K562 (cell line): Measurements from ENCODE around the gene ACTN4. TPM values are rescaled to one million over a fixed set of nuclear protein-coding genes. Genes with fewer than 3 reads are reported as not detected.
A peak's percentile ranks its signal among the peaks of the same experiment; 100 is the strongest.

Experiments
- ATAC-seq: fragments of 200-7000 bp; cut with Tn5 transposase; 3 replicates; pipeline ENCODE4 v1.9.1; 2020; ENCODE audit warnings: moderate library complexity
- BruUV-seq: library from RNA; stranded (reverse); fragments of 400-500 nt; replicated peaks from 2 replicates; lab custom pipeline; 2021; lab: Mats Ljungman, UMichigan
- CTCF ChIA-PET: fragments of 300-600 bp; formaldehyde crosslinking; extraction: SDS; loops from one replicate; lab custom pipeline; 2021; ENCODE audit warnings: low intra/inter-chr PET ratio; lab: Yijun Ruan, JAX
- POLR2A ChIA-PET: fragments of 300-600, 350-650 bp; sonication (Branson Sonifier 250); formaldehyde crosslinking; extraction: SDS; loops from one replicate; lab custom pipeline; 2021; ENCODE audit warnings: antibody characterized with exemption, inconsistent platforms; lab: Yijun Ruan, JAX
- DNase-seq, 4 experiments: peaks; one replicate each; pipeline versions ENCODE4 v3.0.0 to v3.0.0-alpha.2; 2011 to 2018; ENCODE audit warnings: low spot score in 3 of 4, mixed read lengths in 3 of 4; ENCODE audit errors: extremely low read depth in 1 of 4
- FAIRE-seq: peaks from 2 replicates; lab custom pipeline; 2011; peaks lifted over from hg19 to GRCh38; lab: Jason Lieb, UNC
- H2AFZ ChIP-seq: 2 replicates; pipeline ENCODE4 v1.6.0; 2011; ENCODE audit warnings: low read depth, low read length, control low read depth, inconsistent platforms
- H3K27ac ChIP-seq: fragments of 200-600 bp; 3 replicates; pipeline ENCODE4 v1.8.0; 2011; ENCODE audit warnings: low read depth, mild to moderate bottlenecking, control low read depth, inconsistent platforms, low read length, moderate library complexity, mixed read lengths; ENCODE audit errors: extremely low read depth
- H3K27me3 ChIP-seq, 2 experiments: fragments of 300-600 bp in 1 of 2; 2 replicates in 1 of 2; 3 replicates in 1 of 2; pipeline versions ENCODE4 v1.6.0 to v1.8.0; 2011; ENCODE audit warnings: inconsistent platforms in 2 of 2, low read length in 2 of 2, mild to moderate bottlenecking in 1 of 2, mixed read lengths in 1 of 2, moderate library complexity in 1 of 2; ENCODE audit not compliant: control insufficient read depth in 2 of 2, insufficient read depth in 2 of 2
- H3K36me3 ChIP-seq: fragments of 300-600 bp; 3 replicates; pipeline ENCODE4 v1.8.0; 2011; ENCODE audit warnings: mild to moderate bottlenecking, low read length, inconsistent platforms; ENCODE audit not compliant: control insufficient read depth, insufficient read depth
- H3K4me1 ChIP-seq, 2 experiments: fragments of 200-600 bp in 1 of 2; replicated peaks in 1 of 2; 2 replicates in 1 of 2; 3 replicates in 1 of 2; pipeline versions ENCODE4 v1.5.1 to v1.8.0; 2011; ENCODE audit warnings: inconsistent platforms in 2 of 2, low read length in 2 of 2, mild to moderate bottlenecking in 1 of 2, mixed read lengths in 1 of 2, moderate library complexity in 1 of 2; ENCODE audit not compliant: control insufficient read depth in 2 of 2, insufficient read depth in 2 of 2
- H3K4me2 ChIP-seq: 2 replicates; pipeline ENCODE4 v1.6.1; 2011; ENCODE audit warnings: low read length, control low read depth, inconsistent platforms, mixed read lengths; ENCODE audit not compliant: insufficient read depth
- H3K4me3 ChIP-seq: fragments of 200-600 bp; sonication (generic), shearing (Covaris generic); 2 replicates; pipeline ENCODE4 v1.5.1; 2016; ENCODE audit warnings: control low read depth, inconsistent platforms
- H3K79me2 ChIP-seq: fragments of 200-600 bp; 3 replicates; pipeline ENCODE4 v1.8.0; 2011; ENCODE audit warnings: low read length, inconsistent platforms; ENCODE audit not compliant: control insufficient read depth, insufficient read depth
- H3K9ac ChIP-seq, 2 experiments: 2 replicates each; pipeline versions ENCODE4 v1.6.0 to v1.6.1; 2011; ENCODE audit warnings: low read depth in 2 of 2, low read length in 2 of 2, control low read depth in 1 of 2, inconsistent platforms in 1 of 2, mild to moderate bottlenecking in 1 of 2, mixed read lengths in 1 of 2; ENCODE audit not compliant: insufficient read depth in 1 of 2
- H3K9me1 ChIP-seq: one replicate; pipeline ENCODE4 v1.6.0; 2011; ENCODE audit warnings: inconsistent platforms, mild to moderate bottlenecking, low read length, moderate library complexity; ENCODE audit not compliant: control insufficient read depth, insufficient read depth
- H3K9me3 ChIP-seq: replicated peaks from 2 replicates; pipeline ENCODE4 v1.5.1; 2011; ENCODE audit warnings: low read depth, low read length, inconsistent platforms; ENCODE audit not compliant: control insufficient read depth, insufficient read depth
- H4K20me1 ChIP-seq: replicated peaks from 2 replicates; pipeline ENCODE4 v1.6.1; 2011; ENCODE audit warnings: low read length, inconsistent platforms, mixed read lengths; ENCODE audit not compliant: control insufficient read depth, insufficient read depth
- CEBPB ChIP-seq: fragments of 450-650 bp; IDR thresholded peaks from 2 replicates; pipeline ENCODE4 v1.6.1; 2016; ENCODE audit warnings: missing genetic modification characterization, missing compliant biosample characterization
- FOXM1 ChIP-seq, 2 experiments: fragments of 450-650 bp in 1 of 2; sonication (generic) in 1 of 2; formaldehyde crosslinking in 1 of 2; IDR thresholded peaks; 2 replicates each; pipeline versions ENCODE4 v1.6.1 to v1.9.0; 2017 to 2022; ENCODE audit warnings: low read depth in 2 of 2, mild to moderate bottlenecking in 2 of 2, missing genetic modification reagents in 1 of 2, moderate library complexity in 1 of 2
- GABPB1 ChIP-seq: sonication (generic); formaldehyde crosslinking; IDR thresholded peaks from 2 replicates; pipeline ENCODE4 v1.8.0; 2022; ENCODE audit warnings: mild to moderate bottlenecking, missing genetic modification reagents
- KDM5B ChIP-seq: fragments of 200-600 bp; sonication (generic); IDR thresholded peaks from 2 replicates; pipeline ENCODE4 v1.6.1; 2012; ENCODE audit warnings: low read depth, mild to moderate bottlenecking, moderate library complexity, low read length, control low read depth, inconsistent platforms; ENCODE audit not compliant: insufficient replicate concordance
- NKRF ChIP-seq: fragments of 450-650 bp; IDR thresholded peaks from 2 replicates; pipeline ENCODE4 v1.6.1; 2016; ENCODE audit warnings: borderline replicate concordance
- RBBP5 ChIP-seq: fragments of 200-600 bp; sonication (generic); IDR thresholded peaks from 2 replicates; pipeline ENCODE4 v1.6.1; 2012; ENCODE audit warnings: borderline replicate concordance, mild to moderate bottlenecking, low read length, control low read depth, inconsistent platforms; ENCODE audit not compliant: insufficient read depth, poor library complexity, severe bottlenecking
- SIN3A ChIP-seq, 2 experiments: fragments of 150-350 bp in 1 of 2; IDR thresholded peaks; 2 replicates each; pipeline ENCODE4 v1.6.1; 2011 to 2016; ENCODE audit warnings: borderline replicate concordance in 2 of 2, low read depth in 2 of 2, low read length in 2 of 2, mild to moderate bottlenecking in 2 of 2, moderate library complexity in 2 of 2; ENCODE audit not compliant: control insufficient read depth in 1 of 2
- SIRT6 ChIP-seq: IDR thresholded peaks from one replicate; pipeline ENCODE4 v1.6.1; 2012; ENCODE audit warnings: low read depth, mild to moderate bottlenecking, control low read depth, inconsistent platforms, low read length, moderate library complexity
- ZBTB7A ChIP-seq: IDR thresholded peaks from 2 replicates; pipeline ENCODE4 v1.6.1; 2011; ENCODE audit warnings: low read depth, mild to moderate bottlenecking, low read length, moderate library complexity, borderline replicate concordance; ENCODE audit not compliant: control insufficient read depth
- ZNF133 ChIP-seq: fragments of 250-450 bp; sonication (Bioruptor Pico); IDR thresholded peaks from 2 replicates; pipeline ENCODE4 v1.4.0; 2020; ENCODE audit warnings: mild to moderate bottlenecking
- WGBS: fragments of 100-300 bp; shearing (Covaris generic); methylation state at CpG from one replicate; pipeline ENCODE4 v1.1.6; 2016; ENCODE audit warnings: low coverage, mixed read lengths; ENCODE audit not compliant: insufficient coverage; ENCODE audit errors: missing lambda C conversion rate; 5-methylcytosine and 5-hydroxymethylcytosine counted together
- in situ Hi-C: fragments of 300-500 bp; cut with MboI; formaldehyde crosslinking; loops from 4 replicates; pipeline ENCODE4 v1.15.0; 2018; ENCODE audit warnings: inconsistent platforms, mixed read lengths
- intact Hi-C: fragments of 100-400 bp; cut with micrococcal nuclease; formaldehyde crosslinking; loops from 2 replicates; pipeline ENCODE4 v1.14.2; 2022
- polyA plus RNA-seq, 8 experiments: library from polyadenylated mRNA; depleted of rRNA in 4 of 8; stranded (reverse) in 5 of 8; unstranded in 3 of 8; fragments of >200 nt; fragmentation: Nextera tagmentation in 2 of 8; fragmentation: Illumina TruSeq in 1 of 8; extraction: Ambion mirVana in 2 of 8; extraction: Trizol in 1 of 8; gene quantifications; 2 replicates each; pipeline versions ENCODE4 v1.2.1 to v1.2.3, GENCODE V29; 2011 to 2014; ENCODE audit warnings: inconsistent platforms in 1 of 8, missing spikeins in 1 of 8
- total RNA-seq, 7 experiments: library from RNA; depleted of rRNA in 6 of 7; stranded (reverse); fragments of >200 nt in 6 of 7; fragmentation: Illumina TruSeq in 2 of 7; extraction: Trizol in 2 of 7; gene quantifications; 2 replicates each; pipeline versions ENCODE4 v1.2.1 to v1.2.3, GENCODE V29; 2011 to 2021; ENCODE audit warnings: low replicate concordance in 1 of 7

The ACTN4 gene
- total and polyA plus RNA-seq, 9 of the 15 experiments (the other 6 are each of a cell fraction or from before 2014, with no cell fraction given) = 3.1 to 385 (median 125) TPM

- no peak overlapping the region for H3K4me2 ChIP-seq
- no TSS peak for BruUV-seq
- H3K27ac ChIP-seq = no peak overlapping the region
- TF ChIP-seq SIRT6 (no peak), SIN3A (IDR thresholded peaks at IDR 0.05; ENCODE audit: borderline replicate concordance in 2 of 2, control insufficient read depth in 1 of 2, low read depth in 2 of 2, low read length in 2 of 2) (no peak)
- H3K9me1 ChIP-seq = no peaks in the 10 kb centered on the region
- ChIA-PET POLR2A (interaction anchor here (0.6 to 1.4 kb wide), 3 partner anchors 10 to 264 kb away, joined by 3 to 5 read pairs (median 4); no protein-coding TSS in a partner anchor), CTCF (no interaction called here)
- peaks cover 5 to 21% of the 10 kb centered on the region in 2 experiments; a peak in 4 of 5 replicates for H3K4me1 ChIP-seq
- intact Hi-C loops (no loop called here), in situ Hi-C loops (no loop called here)
- H3K9ac ChIP-seq = no peak overlapping the region; a peak in 1 of 4 replicates
- no peak overlapping the region for H3K4me3 ChIP-seq
- DNase-seq = no peak
- H4K20me1 ChIP-seq = peaks cover 13% of the 10 kb centered on the region
- H3K9me3 ChIP-seq = no peaks in the 10 kb centered on the region
- peaks cover 23% of the 10 kb centered on the region for H3K79me2 ChIP-seq
- H3K27me3 ChIP-seq = no peaks in the 10 kb centered on the region
- WGBS = 70% methylated on average over 4 of the region's 8 CpGs
- no peak overlapping the region for H2AFZ ChIP-seq
- peaks cover 3% of the 10 kb centered on the region; the same call in 2 of the 3 replicates for H3K36me3 ChIP-seq
- FAIRE-seq = no peak
- ATAC-seq = no peak
Measured at GRCh38 chr19:38644719-38645118, 2.7 kb upstream of the ACTN4 start.

- intact Hi-C loops (loop anchor here (1.0 kb wide), 1 partner anchor 11 kb away; no protein-coding TSS in a partner anchor), in situ Hi-C loops (no loop called here)
- Histone ChIP-seq H3K9ac (peak overlapping the region; percentile 89 to 97), H3K9me1 (no peaks in the 10 kb centered on the region), H3K27ac (peak overlapping the region; percentile 83), H4K20me1 (peaks cover 29% of the 10 kb centered on the region), H3K36me3 (peaks cover 12% of the 10 kb centered on the region; the same call in 2 of the 3 replicates), H3K4me1 (peaks cover 31 to 41% of the 10 kb centered on the region in 2 experiments), H3K4me3 (peak overlapping the region; percentile 99), H3K9me3 (no peaks in the 10 kb centered on the region), H3K79me2 (peaks cover 58% of the 10 kb centered on the region), H2AFZ (peak overlapping the region; percentile 62; the same call in 1 of the 2 replicates), H3K27me3 (no peaks in the 10 kb centered on the region), H3K4me2 (peak overlapping the region; percentile 94)
- POLR2A ChIA-PET = interaction anchor here (0.6 to 3.8 kb wide), 10 partner anchors 9 to 98 kb away, joined by 3 to 17 read pairs (median 4); partner anchors contain the start of gene EIF3K
- BruUV-seq = no TSS peak
- no peak for ATAC-seq
- CTCF ChIA-PET = no interaction called here
- no peak for DNase-seq
- FAIRE-seq = no peak
- WGBS = under 1% methylated on average over 15 of the region's 19 CpGs
- peak; percentile 4; the same call in 1 of the 2 replicates for TF ChIP-seq ZBTB7A
- no peak for TF ChIP-seq ZNF133
- 0 out of 2 replicates have a peak, but pooled peaks have one; percentile 9 for TF ChIP-seq GABPB1 (CRISPR knock-in tag)
- no peak for TF ChIP-seq CEBPB (tag)
- peak; percentile 5; the same call in 1 of the 2 replicates for TF ChIP-seq NKRF
- TF ChIP-seq KDM5B = no peak
- peak; percentile 54 for TF ChIP-seq RBBP5
- TF ChIP-seq FOXM1 (IDR thresholded peaks at IDR 0.05; ENCODE audit: low read depth) = no peak
- 0 out of 2 replicates have a peak, but pooled peaks have one; percentile 18 for TF ChIP-seq FOXM1 (CRISPR knock-in tag; IDR thresholded peaks at IDR 0.05; ENCODE audit: low read depth)
Measured at GRCh38 chr19:38647966-38648768, 718 bp downstream of the ACTN4 start.
